SKM-1 treated with dmso at 0.1 percent for 144 hours (cell line): ENCODE results near the gene VAMP2.

ENCODE experiments used
- DNase-seq: peaks from one replicate; lab custom pipeline; 2025; ENCODE audit not compliant: unreplicated experiment; lab: John Stamatoyannopoulos, UW

VAMP2 gene

DNA sequence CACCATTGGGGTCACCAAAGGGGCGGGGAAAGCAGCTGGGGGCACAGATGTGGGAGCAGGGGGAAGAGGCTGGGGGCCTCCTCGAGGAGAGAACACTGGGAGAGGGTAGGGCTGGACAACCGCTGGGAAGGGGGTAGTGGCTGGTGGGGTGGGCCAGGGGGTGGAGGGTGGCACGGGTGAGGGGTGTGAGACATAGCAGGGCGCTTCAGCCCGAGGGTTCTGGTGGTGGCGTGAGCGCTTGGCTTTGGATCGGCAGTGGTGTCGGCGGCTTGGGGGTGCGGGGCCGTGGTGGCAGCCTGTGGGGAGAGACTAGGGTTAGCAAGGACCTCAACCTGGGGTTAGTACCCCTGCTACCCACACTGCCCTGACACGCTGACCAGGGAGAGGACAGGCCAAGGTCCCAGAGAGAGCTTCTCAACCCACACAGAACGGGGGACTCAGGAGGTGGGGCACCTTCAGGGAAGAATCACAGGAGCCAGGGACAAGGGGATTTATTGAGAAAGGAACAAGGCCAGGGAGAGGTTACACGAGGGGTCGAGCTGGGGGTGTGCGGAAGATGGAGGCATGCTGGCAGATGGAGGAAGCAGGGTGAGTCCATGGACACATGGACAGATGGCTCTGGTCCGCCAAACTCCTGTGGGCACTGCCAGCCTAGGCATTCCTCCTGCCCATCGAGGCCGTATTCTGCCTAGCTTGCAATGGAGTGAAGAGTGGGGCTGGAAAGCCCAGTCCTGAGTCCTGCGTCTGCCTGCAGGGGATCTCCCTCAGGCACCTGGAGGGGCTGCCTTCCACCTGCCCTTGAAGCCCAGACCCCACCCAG is 19.0 kb downstream of the VAMP2 start:
- no peak for DNase-seq

DNA sequence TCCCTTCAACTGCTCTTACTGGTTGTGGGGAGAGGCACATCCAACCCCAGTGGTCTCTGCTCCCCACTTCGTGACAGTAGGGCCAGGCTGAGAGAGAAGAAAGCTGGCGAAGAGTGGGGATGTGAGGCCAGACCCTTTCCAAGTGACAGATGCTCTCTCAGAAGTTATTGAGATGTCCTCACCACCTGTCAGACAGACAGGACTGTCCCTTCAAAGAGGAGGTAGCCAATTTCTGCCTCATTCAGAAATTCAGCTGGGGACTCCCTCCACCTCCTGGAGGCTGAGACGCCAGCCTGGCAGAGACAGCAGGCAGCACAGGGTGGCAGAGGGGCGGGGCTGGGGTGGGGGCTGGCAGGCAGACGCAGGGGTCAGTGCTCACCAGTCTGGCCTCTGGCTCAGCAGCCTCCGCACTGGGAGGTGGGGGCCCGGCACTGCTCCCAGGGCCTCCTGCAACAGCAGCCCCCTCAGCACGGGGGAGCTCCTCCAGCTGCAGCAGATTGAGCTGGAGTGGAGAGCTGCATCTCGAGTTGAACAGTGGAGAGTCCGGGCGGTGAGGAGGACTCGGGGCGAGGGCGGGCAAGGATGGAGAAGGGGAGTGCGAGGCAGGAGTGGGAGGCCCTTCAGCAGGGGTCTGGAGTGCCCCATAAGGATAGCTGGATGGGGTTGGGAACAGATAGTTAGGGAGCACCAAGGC is 19.7 kb downstream of the VAMP2 start:
- DNase-seq, result no peak

- no peak for DNase-seq
Observed at GRCh38 chr17:8142158-8142886, 20.4 kb downstream of the VAMP2 start.

DNA sequence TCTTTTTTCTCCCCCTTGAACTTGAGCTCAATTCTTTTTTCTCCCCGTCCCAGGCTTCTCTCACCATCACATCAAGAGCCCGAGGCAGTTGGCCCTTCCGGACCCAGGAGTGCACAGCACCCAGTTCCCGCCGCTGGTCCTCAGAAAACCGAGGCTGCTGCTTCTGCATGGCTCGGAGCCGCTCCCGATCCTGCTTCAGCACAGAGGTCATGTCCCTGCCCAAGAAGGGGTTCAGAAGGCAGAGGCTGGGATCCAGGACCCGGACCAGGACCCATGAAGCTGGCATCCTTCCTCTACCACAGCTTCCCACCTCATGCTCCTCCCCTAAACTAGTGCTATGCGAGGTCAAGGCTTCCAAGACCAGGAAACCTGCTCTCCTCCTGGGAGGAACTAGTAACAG is 21.0 kb downstream of the VAMP2 start:
- DNase-seq, result no peak

DNA sequence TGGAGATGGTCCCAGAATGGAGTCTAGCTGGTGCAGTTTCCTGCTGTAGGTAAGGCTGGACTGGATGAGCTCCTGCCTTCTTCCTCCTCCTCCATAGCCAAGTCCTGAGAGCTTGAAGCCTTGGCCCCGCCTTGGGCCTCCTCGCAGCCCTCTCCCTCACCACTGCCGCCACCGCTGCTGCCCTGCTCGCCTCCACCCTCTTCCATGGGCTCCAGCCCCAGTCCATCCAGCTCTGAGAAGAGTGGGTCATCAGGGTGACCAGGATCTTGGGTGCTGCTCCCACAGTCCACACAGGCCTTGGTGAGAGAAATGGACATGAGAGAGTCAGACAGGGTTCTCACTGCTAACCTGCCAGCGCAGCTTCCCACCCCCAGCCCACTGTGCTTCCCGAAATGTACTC is 21.7 kb downstream of the VAMP2 start:
- no peak for DNase-seq

- DNase-seq, result no peak
Observed at GRCh38 chr17:8140065-8141029, 22.4 kb downstream of the VAMP2 start.

GRCh38 chr17:8138672-8139371 is 23.9 kb downstream of the VAMP2 start:
- DNase-seq, result peak; percentile 76

DNA sequence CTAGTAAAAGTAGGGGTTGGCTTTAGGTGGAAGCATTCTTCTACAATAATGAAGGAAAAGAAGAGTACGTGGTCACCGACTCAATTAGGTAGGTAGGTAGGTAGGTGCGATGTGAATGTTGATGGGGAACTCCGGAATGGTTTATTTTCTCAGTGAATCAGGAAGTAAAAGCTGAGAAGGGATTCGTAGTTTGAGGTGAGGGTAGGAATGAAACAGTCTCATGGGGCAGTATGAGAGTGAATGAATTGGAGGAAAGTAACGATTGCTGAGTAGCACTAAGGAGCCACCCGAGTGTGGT is 24.4 kb downstream of the VAMP2 start:
- no peak for DNase-seq

DNA sequence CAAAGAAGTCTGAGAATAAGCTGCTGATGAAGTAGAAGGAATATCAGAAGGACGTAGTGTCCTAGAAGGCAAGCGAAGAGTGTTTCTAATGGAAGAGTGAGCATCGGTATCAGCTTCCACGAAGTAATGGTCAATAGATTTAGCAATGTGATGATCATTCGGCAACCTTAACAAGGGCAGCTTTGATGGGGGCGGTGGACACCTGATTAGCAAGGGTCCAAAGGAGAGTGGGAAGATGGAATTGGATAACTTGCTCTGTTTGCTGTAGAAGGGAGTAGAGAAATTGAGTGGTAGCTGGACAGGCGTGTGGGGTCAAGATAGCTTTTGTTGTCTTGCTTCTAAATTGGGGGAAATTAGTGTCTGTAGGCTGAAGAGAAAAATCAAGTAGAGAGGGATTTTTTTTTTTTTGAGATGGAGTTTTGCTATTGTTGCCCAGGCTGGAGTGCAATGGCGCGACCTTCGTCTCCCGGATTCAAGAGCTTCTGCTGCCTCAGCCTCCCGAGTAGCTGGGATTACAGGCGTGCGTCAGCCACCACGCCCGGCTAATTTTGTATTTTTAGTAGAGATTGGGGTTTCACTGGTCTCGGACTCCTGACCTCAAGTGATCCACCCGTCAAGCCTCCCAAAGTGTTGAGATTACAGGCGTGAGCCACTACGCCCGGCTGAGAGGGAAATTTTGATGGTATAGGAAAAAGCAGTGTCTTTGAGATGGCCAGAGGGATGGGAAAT is 24.9 kb downstream of the VAMP2 start:
- DNase-seq, result no peak

DNA sequence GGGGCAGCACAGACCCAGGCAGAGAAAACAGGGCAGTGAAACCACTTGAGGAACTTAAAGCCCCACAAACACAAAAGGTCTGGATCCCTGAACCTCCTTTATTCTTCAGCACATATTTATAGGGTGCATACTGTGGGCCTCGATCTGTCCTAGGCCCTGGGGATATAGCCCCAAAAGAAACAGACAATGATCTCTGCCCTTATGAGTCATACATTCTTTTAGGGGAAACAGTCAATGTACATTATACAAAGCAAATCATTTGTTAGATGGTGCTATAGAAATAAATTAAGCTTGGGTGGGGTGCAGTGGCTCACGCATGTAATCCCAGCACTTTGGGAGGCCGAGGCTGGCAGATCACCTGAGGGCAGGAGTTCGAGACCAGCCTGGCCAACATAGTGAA is 28.8 kb downstream of the VAMP2 start:
- DNase-seq, result no peak

- DNase-seq, result no peak
Observed at GRCh38 chr17:8133399-8133798, 29.3 kb downstream of the VAMP2 start.

GRCh38 chr17:8131844-8132441 is 30.8 kb downstream of the VAMP2 start:
- no peak for DNase-seq

GRCh38 chr17:8128125-8128784 is 34.5 kb downstream of the VAMP2 start:
- no peak for DNase-seq

GRCh38 chr17:8126491-8127066 is 36.2 kb downstream of the VAMP2 start:
- no peak for DNase-seq

DNA sequence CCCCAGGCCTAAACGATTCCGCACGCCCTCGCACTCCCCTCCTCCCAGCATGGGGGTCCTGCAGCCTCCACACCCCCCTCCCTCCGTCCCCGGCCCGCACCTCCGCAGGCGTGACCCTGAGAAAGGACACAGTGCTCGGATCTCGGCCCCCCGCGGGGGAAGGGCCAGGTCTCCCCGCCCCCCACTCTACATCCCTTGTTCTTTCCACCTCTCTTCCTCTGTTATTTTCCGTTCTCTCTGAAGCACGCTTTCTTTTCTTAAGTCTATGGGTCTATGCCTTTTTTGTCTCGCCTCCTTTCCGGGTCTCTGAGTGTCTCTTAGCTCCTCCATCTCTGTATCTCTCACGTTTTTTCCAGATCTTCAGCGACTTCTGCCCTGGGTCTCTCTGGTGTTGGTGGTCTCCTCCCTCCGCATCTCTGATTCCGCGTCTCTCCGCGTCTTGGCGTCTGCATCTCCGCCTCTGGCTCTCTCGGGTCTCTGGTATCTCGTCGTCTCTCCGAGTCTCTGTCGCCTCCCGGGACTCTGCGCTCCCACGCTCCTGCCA is 36.7 kb downstream of the VAMP2 start:
- no peak for DNase-seq

DNA sequence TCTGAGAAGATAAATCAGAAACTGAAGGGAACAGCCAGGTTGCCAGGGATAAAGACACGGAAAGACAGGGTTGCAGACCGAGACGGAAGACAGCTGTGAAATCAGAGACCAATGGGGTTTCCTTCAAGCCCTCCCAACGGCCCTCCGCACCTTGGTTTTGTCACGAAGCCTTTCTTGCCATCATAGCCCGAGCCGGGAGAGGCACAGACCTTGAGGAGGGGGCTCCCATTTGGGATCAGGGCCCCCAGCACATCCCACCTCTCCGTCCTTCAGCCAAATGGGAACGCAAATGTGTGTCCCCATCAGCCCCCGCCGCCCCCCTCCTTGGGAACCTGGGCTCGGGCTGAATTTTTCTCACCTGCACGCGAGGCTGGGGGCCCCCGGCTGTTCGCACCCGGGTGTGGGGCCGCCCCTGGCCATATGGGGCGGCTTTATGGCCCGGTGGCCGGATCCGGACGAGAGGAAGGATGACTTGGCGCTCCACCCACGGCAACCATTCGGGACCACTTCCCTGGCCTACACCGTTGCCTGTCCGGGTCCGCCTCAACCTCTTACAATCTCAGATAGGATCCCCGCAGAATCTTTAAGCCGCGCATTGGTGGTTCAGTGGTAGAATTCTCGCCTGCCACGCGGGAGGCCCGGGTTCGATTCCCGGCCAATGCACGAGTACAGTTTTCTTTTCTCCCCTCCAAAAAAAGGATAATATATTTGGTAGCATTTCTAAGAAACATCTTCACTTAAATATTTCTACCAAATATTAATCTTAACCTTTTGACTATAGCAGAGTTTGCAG is 37.4 kb downstream of the VAMP2 start:
- no peak for DNase-seq
